BJ (cell line): Measurements from ENCODE around the gene AAMP. TPM values are rescaled to one million over a fixed set of nuclear protein-coding genes. Genes with fewer than 3 reads are reported as not detected.

Source experiments
- CTCF ChIA-PET: fragments of 350-600 bp; formaldehyde crosslinking; extraction: SDS; loops from one replicate; lab custom pipeline; 2021; ENCODE audit warnings: antibody characterized with exemption, inconsistent platforms; lab: Yijun Ruan, JAX
- POLR2A ChIA-PET: fragments of 300-600 bp; sonication (Branson Sonifier 250); formaldehyde crosslinking; extraction: SDS; loops from one replicate; lab custom pipeline; 2021; ENCODE audit warnings: antibody characterized with exemption; lab: Charles Lee
- DNase-seq: peaks from one replicate; pipeline ENCODE4 v3.0.0-alpha.2; 2011; ENCODE audit warnings: low read depth
- H3K27me3 ChIP-seq: 2 replicates; pipeline ENCODE4 v1.6.0; 2011; ENCODE audit warnings: low read length; ENCODE audit not compliant: control insufficient read depth, insufficient read depth
- H3K36me3 ChIP-seq: 2 replicates; pipeline ENCODE4 v1.5.1; 2011; ENCODE audit warnings: low read length; ENCODE audit not compliant: control insufficient read depth, insufficient read depth
- H3K4me3 ChIP-seq: 2 replicates; pipeline ENCODE4 v1.5.1; 2011; ENCODE audit warnings: low read depth, mild to moderate bottlenecking, control low read depth, low read length
- polyA plus RNA-seq: library from polyadenylated mRNA; depleted of rRNA; stranded (reverse); fragments of >200 nt; gene quantifications from 2 replicates; pipeline ENCODE4 v1.2.3, GENCODE V29; 2011
- TF ChIP-seq, protein P1 (sequence below): IDR thresholded peaks from 2 replicates; pipeline ENCODE4 v1.5.1; 2011; ENCODE audit warnings: low read depth, mild to moderate bottlenecking, control low read depth, inconsistent platforms, low read length, moderate library complexity; ENCODE audit not compliant: insufficient read depth

The AAMP gene
- polyA plus RNA-seq, 1 experiment, result 84.9 TPM

- CTCF ChIA-PET, result interaction anchor here (0.9 to 3.7 kb wide), 5 partner anchors 9 to 63 kb away, joined by 3 to 12 read pairs (median 5); partner anchors contain the start of gene TMBIM1
- TF ChIP-seq, protein P1, sequence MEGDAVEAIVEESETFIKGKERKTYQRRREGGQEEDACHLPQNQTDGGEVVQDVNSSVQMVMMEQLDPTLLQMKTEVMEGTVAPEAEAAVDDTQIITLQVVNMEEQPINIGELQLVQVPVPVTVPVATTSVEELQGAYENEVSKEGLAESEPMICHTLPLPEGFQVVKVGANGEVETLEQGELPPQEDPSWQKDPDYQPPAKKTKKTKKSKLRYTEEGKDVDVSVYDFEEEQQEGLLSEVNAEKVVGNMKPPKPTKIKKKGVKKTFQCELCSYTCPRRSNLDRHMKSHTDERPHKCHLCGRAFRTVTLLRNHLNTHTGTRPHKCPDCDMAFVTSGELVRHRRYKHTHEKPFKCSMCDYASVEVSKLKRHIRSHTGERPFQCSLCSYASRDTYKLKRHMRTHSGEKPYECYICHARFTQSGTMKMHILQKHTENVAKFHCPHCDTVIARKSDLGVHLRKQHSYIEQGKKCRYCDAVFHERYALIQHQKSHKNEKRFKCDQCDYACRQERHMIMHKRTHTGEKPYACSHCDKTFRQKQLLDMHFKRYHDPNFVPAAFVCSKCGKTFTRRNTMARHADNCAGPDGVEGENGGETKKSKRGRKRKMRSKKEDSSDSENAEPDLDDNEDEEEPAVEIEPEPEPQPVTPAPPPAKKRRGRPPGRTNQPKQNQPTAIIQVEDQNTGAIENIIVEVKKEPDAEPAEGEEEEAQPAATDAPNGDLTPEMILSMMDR, result no peak
- peak; percentile 80 for DNase-seq
- no peak overlapping the region for H3K4me3 ChIP-seq
- no peaks in the 10 kb centered on the region for H3K27me3 ChIP-seq
- peaks cover 28% of the 10 kb centered on the region for H3K36me3 ChIP-seq
- POLR2A ChIA-PET, result interaction anchor here (0.9 kb wide), 1 partner anchor 10 kb away, joined by 3 read pairs; no protein-coding TSS in a partner anchor
Observed at GRCh38 chr2:218229239-218229638, 40.7 kb downstream of the AAMP start.

- no peak overlapping the region for H3K4me3 ChIP-seq
- TF ChIP-seq, protein P1, result no peak
- peaks cover 27% of the 10 kb centered on the region for H3K36me3 ChIP-seq
- DNase-seq, result no peak
- POLR2A ChIA-PET, result interaction anchor here (0.9 kb wide), 1 partner anchor 9 kb away, joined by 3 read pairs; no protein-coding TSS in a partner anchor
- H3K27me3 ChIP-seq, result no peaks in the 10 kb centered on the region
- CTCF ChIA-PET, result interaction anchor here (0.6 to 3.7 kb wide), 5 partner anchors 8 to 177 kb away, joined by 3 to 12 read pairs (median 5); no protein-coding TSS in a partner anchor
Observed at GRCh38 chr2:218228366-218229090, 41.4 kb downstream of the AAMP start.

GRCh38 chr2:218226903-218227302, 43.0 kb downstream of the AAMP start:
- Histone ChIP-seq H3K4me3 (no peak overlapping the region), H3K36me3 (peaks cover 21% of the 10 kb centered on the region), H3K27me3 (no peaks in the 10 kb centered on the region)
- ChIA-PET CTCF (interaction anchor here (1.0 to 3.7 kb wide), 2 partner anchors 30 kb away, joined by 3 to 12 read pairs; no protein-coding TSS in a partner anchor), POLR2A (no interaction called here)
- no peak for DNase-seq
- TF ChIP-seq, protein P1, result no peak

- TF ChIP-seq, protein P1, result no peak
- CTCF ChIA-PET, result no interaction called here
- peaks cover 11% of the 10 kb centered on the region for H3K36me3 ChIP-seq
- H3K27me3 ChIP-seq, result no peaks in the 10 kb centered on the region
- POLR2A ChIA-PET, result no interaction called here
- no peak for DNase-seq
- H3K4me3 ChIP-seq, result no peak overlapping the region
Observed at GRCh38 chr2:218224186-218224585, 45.8 kb downstream of the AAMP start.

- TF ChIP-seq, protein P1, result no peak
- no peak for DNase-seq
- no peak overlapping the region for H3K4me3 ChIP-seq
- H3K36me3 ChIP-seq, result peaks cover 10% of the 10 kb centered on the region
- POLR2A ChIA-PET, result no interaction called here
- CTCF ChIA-PET, result interaction anchor here (1.0 kb wide), 1 partner anchor 8 kb away, joined by 5 read pairs; no protein-coding TSS in a partner anchor
- no peaks in the 10 kb centered on the region for H3K27me3 ChIP-seq
Observed at GRCh38 chr2:218223046-218223445, 46.9 kb downstream of the AAMP start.
